Epithelial cell of proximal tubule (primary cell): ENCODE measurements around the gene ZNF783. TPM values are rescaled to one million over a fixed set of nuclear protein-coding genes. Genes with fewer than 3 reads are reported as not detected.
"Not testable (repeated sequence)": the region's sequence is repeated elsewhere in the genome, so short reads cannot be mapped to it uniquely, and the experiment has no call there.

Source experiments
- DNase-seq: peaks from one replicate; pipeline ENCODE4 v3.0.0-alpha.2; 2011; ENCODE audit warnings: low read depth
- H3K4me3 ChIP-seq: 2 replicates; pipeline ENCODE4 v1.5.1; 2011; ENCODE audit warnings: low read depth, mild to moderate bottlenecking, low read length
- total RNA-seq: library from RNA; depleted of rRNA; stranded (reverse); fragments of >200 nt; gene quantifications from 2 replicates; pipeline ENCODE4 v1.2.3, GENCODE V29; 2015
- TF ChIP-seq, protein P1 (sequence below): conservative IDR thresholded peaks from 2 replicates; pipeline ENCODE4 v1.5.1; 2012; ENCODE audit warnings: low read depth, mild to moderate bottlenecking, low read length

The ZNF783 gene
- total RNA-seq, 1 donor from 2014 or later, result 5.4 TPM

DNA sequence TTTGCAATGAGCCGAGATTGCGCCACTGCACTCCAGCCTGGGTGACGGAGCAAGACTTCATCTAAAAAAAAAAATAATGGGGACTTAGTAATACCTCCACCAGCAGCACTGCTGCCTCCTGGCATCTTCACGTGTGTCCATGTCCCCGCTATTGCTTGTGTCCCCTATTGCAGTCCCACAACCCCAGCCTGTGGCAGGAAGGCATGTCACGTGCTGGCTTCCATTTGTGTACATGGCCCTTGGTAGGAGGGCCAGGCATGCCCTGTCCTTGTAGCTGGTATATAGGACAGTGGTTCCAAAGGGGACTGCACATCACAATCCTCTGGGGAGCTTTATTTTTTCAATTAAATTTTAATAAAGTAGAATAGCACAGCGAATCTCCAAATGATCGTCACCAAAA lies 5.7 kb downstream of the ZNF783 start:
- TF ChIP-seq, protein P1, sequence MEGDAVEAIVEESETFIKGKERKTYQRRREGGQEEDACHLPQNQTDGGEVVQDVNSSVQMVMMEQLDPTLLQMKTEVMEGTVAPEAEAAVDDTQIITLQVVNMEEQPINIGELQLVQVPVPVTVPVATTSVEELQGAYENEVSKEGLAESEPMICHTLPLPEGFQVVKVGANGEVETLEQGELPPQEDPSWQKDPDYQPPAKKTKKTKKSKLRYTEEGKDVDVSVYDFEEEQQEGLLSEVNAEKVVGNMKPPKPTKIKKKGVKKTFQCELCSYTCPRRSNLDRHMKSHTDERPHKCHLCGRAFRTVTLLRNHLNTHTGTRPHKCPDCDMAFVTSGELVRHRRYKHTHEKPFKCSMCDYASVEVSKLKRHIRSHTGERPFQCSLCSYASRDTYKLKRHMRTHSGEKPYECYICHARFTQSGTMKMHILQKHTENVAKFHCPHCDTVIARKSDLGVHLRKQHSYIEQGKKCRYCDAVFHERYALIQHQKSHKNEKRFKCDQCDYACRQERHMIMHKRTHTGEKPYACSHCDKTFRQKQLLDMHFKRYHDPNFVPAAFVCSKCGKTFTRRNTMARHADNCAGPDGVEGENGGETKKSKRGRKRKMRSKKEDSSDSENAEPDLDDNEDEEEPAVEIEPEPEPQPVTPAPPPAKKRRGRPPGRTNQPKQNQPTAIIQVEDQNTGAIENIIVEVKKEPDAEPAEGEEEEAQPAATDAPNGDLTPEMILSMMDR, result no peak
- H3K4me3 ChIP-seq, result no peak overlapping the region
- DNase-seq, result no peak

DNA sequence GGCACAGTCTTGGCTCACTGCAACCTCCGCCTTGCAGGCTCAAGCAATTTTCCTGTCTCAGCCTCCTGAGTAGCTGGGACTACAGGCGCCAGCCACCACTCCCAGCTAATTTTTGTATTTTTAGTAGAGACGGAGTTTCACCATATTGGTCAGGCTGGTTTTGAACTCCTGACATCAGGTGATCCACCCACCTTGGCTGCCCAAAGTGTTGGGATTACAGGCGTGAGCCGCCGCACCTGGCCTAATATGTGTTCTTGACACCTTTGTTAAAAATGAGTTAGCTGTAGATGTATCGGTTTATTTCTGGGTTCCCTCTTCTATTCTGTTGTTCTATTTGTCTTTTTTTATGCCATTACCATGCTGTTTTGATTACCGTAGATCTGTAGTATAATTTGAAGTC lies 12.4 kb downstream of the ZNF783 start:
- not testable (repeated sequence) for DNase-seq

DNA sequence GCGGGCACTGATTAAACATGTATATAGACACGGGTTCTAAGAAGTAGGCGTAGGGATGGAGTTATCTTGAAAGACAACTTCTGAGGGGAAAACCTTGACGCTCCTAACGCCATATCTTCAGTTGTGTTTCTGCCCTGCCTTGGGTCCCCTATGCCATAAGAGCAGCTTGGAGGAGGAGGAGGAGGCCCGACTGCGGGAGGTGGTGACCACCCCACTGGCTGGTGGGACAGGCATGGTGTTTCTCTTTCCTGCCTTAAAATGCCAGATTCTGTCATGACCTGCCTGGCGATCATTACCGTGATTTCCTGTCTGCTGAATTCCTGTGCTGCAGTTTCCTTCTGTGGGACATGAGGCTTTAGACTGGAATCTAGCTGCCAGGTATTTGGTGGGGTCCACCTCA lies 15.9 kb downstream of the ZNF783 start:
- DNase-seq, result no peak
- no peak overlapping the region for H3K4me3 ChIP-seq
- TF ChIP-seq, protein P1, result no peak

More for the DNA sequence above, 12.4 kb downstream of the ZNF783 start:
- not testable (repeated sequence) for H3K4me3 ChIP-seq

DNA sequence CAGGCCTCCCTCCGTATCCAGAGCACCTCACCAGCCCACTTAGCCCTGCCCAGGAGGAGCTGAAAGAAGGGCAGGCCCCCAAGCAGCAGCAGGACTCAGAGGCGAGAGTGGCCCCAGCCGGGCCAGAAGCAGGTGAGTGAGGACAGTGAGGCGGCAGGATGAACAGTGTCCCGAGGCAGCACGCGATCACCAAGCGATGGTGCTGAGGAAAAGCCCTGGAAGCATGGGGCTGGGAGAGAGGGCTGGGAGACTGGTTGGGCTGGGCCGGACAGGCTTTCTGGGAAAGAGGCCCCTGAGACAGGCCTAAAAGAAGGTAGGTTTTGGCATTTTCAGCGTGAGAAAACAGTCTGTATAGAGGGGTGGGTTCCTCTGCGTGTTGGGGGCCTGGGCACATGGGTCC lies 16.4 kb downstream of the ZNF783 start:
- no peak overlapping the region for H3K4me3 ChIP-seq
- DNase-seq, result no peak
- TF ChIP-seq, protein P1, result no peak

DNA sequence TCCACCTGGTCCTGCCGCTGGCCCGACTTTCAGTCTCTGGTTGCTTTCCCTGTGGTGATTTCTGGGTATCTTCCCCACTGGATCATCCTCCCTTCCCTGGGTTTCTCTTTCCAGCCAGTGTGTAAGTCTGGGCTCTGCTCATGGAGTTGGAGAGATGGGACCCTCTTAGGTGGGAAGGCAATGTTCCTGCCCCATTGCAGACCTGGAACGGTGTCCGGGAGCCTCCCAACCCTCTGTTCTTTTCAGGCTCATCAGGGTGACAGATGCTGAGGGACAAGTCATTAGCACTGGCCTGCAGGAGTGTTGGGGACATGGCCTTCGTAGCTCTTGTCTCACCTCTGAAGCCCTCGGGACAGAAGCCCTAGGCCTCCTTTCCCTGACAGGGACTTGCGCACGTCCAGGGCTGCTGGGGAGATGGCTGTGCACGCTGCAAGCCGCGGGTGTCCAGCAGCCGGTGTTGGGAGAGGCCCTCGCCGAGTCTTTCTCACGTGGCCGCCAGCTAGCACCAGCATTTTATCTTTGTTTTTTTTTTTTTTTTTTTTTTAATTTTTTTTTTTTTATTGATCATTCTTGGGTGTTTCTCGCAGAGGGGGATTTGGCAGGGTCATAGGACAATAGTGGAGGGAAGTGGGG lies 17.2 kb downstream of the ZNF783 start:
- H3K4me3 ChIP-seq, result no peak overlapping the region
- DNase-seq, result no peak
- TF ChIP-seq, protein P1, result no peak

DNA sequence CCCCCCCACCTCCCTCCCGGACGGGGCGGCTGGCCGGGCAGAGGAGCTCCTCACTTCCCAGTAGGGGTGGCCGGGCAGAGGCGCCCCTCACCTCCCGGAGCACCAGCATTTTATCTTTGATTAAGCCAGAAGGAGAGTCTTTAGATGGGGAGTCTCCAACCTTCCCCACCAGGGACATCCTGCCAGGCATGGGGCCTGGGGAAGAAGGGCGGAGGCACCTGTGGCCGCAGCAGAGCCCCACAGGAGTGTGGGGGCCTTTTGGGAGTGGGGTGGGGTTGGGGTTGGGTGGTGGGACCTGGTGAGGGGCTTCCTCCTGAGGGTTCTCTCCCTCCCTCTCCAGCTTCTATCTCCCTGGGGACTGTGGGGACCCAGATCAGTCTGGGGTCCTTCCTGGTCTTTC lies 18.2 kb downstream of the ZNF783 start:
- no peak overlapping the region for H3K4me3 ChIP-seq
- TF ChIP-seq, protein P1, result no peak
- no peak for DNase-seq

DNA sequence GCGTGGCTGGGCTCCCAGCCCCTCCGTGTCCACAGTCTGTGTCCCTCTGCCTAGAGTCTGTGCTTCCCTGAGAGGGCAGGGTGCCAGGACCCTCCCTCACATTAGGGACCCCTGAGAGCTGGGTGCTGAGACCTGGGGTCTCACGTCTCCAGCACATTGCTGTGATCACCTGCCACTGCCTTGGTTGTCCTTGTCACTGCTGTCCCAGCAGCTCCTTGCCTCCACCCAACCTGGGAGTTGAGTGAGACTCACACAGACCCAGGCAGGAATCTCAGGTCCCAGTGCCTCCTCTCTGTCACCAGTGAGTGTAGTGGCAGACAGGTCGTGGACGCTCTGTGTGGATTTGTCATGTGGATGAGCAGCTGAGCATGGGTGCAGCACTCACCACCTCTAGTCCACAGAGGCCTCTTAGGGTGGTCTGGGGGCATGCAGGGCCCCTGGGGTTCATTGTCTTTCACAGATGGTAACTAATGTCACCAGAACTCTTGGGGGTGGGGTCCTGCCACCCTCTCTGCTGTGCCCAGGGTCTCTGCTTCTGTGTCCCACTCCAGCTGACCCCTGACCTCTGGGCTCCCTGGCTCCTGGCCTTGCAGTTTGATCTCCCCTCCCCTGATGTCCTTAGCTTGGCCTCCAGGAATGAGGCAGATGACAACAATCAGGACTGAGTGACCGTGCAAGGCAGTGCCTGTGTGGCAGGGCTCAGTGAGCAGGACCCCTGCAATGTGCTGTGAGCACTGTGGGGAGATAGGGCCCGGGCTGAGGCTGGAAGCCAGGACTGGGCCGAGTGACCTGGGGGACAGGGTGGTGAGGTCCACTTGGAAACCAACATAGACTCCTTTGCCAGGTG lies 18.9 kb downstream of the ZNF783 start:
- no peak for DNase-seq
- no peak overlapping the region for H3K4me3 ChIP-seq
- TF ChIP-seq, protein P1, result no peak
